HG03159 (cell line): ENCODE measurements around the gene RHOT2.

Experiments used
- ATAC-seq: cut with Tn5 transposase; IDR thresholded peaks from one replicate; pipeline ENCODE4 v1.9.1; 2021; ENCODE audit warnings: mild to moderate bottlenecking, moderate library complexity; ENCODE audit not compliant: unreplicated experiment

Gene RHOT2

GRCh38 chr16:667780-668518, at the start of gene RHOT2:
TSS of gene RHOT2 (plus strand) at chr16:668132. CDS start at chr16:668200, 68 bp downstream.
- ATAC-seq, result peak; percentile 81

GRCh38 chr16:619476-620100, 48.3 kb upstream of the RHOT2 start:
- no peak for ATAC-seq

GRCh38 chr16:620700-621525, 47.0 kb upstream of the RHOT2 start:
- ATAC-seq, result no peak

DNA sequence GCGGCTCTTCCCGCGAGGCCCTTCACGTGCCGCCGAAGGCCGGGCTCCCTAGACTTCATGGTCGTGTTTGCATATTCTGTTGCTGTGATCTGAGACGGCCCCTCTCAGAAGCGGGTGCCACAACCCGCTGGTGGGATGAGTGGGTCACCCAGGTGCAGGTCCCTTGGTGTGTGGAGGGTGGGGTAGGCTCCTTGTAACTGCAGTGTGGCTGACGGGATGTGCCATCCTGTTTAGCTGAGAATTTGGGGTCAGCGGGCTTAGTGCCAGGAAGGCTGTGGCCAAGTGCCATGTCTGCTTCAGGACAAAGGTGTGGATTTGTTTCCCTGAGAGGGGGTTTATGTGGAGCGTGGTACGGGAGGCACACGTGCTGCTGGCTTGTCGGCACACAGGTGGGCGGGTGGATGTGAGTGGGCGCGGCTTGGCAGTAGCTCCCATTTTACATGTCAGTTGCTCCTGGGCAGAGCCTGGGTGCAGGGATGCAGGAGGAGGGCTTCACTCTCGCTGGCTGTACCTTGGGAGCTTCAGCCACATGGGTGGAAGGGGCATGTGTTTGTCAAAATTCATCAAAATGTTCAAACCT, 46.3 kb upstream of the RHOT2 start:
- no peak for ATAC-seq

GRCh38 chr16:622920-623280, 45.0 kb upstream of the RHOT2 start:
- ATAC-seq, result no peak

DNA sequence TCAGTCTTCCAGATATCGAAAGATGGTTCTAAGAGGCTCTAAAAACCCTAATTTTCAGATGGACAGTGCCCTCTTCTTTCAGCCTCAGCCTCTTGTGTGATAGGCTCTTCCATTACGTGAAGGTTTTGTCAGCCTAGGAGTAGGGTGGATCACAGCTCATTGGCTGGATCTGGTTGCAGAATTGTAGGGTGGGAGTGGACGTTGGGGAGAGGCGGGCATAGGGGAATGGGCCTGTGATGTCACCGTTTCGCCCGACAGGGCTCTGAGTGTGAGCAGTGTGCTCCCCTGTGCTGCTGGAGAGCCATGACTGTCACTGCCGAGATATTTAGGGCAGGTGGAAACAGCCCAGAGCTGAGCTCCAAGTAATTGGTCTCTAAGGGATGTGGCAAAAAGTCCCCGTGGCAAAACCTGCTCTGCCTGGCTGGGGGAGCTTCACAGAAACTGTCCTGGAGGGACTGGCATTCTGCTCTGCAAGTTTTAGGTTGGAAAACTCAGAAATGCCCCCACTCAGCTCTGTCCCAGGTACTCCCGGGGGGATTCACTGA, 43.3 kb upstream of the RHOT2 start:
- no peak for ATAC-seq

- ATAC-seq, result no peak
Observed at GRCh38 chr16:625117-625976, 42.6 kb upstream of the RHOT2 start.

GRCh38 chr16:625977-626765, 41.8 kb upstream of the RHOT2 start:
- no peak for ATAC-seq

- ATAC-seq, result no peak
Observed at GRCh38 chr16:626787-627453, 41.0 kb upstream of the RHOT2 start.

DNA sequence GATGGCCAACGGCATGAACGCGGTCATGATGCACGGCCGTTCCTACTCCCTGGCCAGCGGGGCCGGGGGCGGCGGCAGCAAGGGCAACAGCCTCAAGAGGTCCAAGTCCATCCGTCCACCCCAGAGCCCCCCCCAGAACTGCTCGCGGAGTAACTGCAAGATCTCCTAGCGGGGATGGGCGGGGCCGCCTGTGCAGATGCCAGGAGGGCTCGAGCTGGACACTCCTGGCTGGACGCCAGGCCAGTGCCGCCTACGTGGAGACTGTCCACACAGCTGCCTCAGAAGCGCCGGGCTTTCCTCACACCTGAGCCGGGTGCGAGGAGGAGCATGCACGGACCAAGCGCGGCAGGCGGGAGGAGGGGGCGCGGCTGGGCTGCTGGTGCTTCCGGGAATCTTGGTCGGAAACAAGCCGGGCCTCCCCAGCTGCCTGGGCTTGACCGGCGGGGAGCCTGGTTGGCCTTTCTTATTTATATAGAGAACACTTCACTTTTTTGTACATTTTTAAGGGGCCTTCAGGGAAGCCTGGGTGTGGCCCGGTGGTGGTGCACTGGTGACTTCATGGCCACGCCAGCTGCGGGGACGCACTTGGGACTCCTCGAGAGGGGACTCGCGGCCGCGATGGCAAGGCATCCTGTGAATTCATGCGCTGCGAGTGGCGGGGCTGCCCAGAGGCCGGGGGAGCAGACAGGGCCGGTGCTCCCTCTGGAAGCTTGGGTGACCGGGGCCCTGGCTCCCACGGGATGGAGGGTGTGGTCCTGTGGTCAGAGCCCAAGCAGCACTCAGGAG, 40.3 kb upstream of the RHOT2 start:
- no peak for ATAC-seq

DNA sequence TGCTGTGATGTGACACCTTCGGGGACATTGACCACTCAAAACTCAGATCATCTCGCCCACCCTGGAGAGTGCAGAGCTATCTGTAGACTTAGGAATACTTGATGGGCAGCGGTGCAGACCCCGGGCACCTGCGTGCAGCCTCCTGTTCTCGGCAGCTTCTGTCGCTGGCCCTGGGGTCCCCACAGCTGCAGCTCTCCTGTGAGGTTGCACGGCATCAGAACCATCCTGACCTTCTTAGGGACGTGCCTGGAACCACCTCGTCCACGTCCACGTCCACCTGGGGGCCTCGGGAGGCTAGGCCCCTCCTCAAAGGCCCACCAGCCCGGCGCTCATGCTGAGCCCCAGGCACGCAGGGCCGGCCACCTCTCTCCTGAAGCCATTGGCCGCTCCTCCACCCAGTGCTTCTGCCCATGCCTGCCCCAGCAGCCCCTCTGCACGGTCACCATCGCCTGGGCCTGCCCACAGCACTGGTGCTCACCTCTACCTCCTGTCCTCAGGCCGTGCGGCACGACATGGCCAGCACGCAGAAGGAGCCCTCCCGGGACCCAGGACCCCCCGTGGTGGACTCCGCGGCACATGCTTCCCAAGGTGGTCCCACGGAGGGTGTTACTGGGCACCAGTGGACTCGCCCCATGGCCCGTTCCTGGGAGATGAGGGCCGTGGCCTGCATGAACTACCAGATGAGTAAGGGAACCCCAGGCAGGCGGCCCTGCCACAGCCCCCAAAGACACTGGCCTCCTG, 39.4 kb upstream of the RHOT2 start:
- ATAC-seq, result no peak

- no peak for ATAC-seq
Observed at GRCh38 chr16:629185-629832, 38.6 kb upstream of the RHOT2 start.

DNA sequence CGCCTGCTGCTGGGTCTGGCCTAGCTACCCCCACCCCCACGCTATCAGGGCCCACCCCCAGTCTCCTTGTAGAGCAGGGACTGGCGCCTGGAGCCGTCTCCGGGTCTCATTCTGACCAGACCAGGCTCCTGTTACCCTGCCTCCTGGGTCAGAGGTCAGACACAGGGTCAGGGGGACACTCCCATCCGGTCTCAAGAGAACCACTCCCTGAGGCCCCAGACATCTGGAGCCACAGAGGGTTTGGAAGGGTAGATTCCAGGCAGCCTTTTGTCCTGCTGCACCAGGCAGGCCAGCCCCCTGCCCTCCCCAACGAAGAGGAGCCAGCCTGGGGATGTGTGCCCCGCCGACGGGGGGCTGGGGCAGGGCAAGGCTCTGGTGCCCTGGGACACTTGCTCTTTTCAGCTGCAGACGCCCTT, 38.1 kb upstream of the RHOT2 start:
- ATAC-seq, result no peak

DNA sequence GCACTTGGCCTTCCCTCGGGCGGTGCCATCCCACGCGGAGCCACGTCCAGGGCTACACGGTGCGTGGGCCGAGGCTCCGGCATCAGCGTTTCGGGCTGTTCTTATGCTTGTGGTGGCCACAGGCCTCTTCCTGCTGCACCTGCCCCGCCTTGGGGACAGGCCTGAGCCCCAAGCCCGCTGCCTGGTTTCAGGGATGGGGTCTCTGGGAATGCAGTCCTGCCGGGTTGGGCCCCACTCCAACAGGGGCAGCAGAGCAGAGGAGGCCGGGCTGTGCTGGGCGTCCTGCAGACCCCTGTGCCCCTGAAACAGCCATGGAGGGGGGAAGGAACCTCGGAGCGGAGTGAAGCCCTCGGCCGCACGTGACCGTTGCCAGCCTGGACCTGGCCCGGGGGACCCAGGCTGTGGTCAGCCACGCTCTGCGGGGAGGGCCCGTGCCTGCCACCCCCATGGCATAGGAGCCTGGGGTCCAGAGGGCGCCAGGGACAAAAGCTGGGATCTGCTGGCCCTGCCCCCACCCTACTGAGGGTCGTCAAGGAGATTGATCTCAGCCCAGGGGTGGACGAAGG, 37.6 kb upstream of the RHOT2 start:
- no peak for ATAC-seq

- no peak for ATAC-seq
Observed at GRCh38 chr16:630815-631405, 37.0 kb upstream of the RHOT2 start, which contains the start of gene WFIKKN1. TSS of gene WFIKKN1 (plus strand) at chr16:630985. CDS start at chr16:631254, 269 bp downstream.

- no peak for ATAC-seq
Observed at GRCh38 chr16:631808-632358, 36.0 kb upstream of the RHOT2 start.
